GM12892 (cell line): Measurements from ENCODE around the gene DDX54.

Experiments used
- POLR2A ChIP-seq: IDR thresholded peaks from 2 replicates; pipeline ENCODE4 v1.6.1; 2011; ENCODE audit warnings: low read depth, low read length, control low read depth
- POLR2AphosphoS5 ChIP-seq: IDR thresholded peaks from 2 replicates; pipeline ENCODE4 v1.6.1; 2011; ENCODE audit warnings: low read depth, low read length, control low read depth
- TAF1 ChIP-seq: IDR thresholded peaks from 2 replicates; pipeline ENCODE4 v1.6.1; 2011; ENCODE audit warnings: low read depth, mild to moderate bottlenecking, control low read depth, low read length, borderline replicate concordance

DNA sequence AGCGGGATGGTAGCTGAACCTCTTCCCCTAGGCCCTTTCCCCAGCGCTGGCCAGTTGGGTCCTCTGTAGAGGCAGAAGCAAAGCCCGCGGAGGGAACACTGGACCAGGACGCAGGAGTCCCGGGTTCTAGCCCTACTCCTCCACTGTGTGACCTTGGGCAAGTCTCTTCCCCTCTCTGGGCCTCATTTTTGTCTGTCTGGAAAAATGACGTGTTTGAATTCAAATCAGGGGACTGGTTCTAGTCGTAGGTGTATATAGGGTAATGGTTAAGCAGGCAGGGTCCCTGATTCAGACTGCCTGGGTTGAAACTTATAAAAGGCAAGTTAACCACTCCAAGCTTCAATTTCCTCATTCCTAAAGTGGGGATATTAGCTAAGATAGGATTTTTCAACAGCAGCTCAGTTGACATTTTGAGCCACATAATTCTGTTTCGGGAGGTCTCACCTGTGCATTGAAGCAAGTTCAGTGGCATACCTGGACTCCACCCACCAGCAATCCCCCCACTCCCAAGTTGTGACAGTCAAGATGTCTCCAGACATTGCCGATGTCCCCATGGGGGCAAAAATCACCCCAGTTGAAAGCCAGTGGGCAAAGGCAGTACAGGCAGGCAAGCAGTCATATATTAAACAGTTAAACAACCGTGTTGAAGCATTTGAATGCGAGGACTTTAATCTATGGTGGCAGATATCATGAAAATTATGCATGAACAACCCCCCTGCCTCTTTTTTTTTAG lies 36.9 kb upstream of the DDX54 start:
- TF ChIP-seq TAF1 = no peak
- TF ChIP-seq POLR2A = no peak; the same call in 1 of the 2 replicates
- TF ChIP-seq POLR2AphosphoS5 = no peak; the same call in none of the 2 replicates
